Measurements from ENCODE around the gene DPH7. TPM values are rescaled to one million over a fixed set of nuclear protein-coding genes. Genes with fewer than 3 reads are reported as not detected.

DPH7 gene
- total and polyA plus RNA-seq, 2 of the 8 experiments (the other 6 are each of a cell fraction or from before 2014, with no cell fraction given): 44.6 to 45.5 TPM

GRCh38 chr9:137535120-137535428, 43.7 kb downstream of the DPH7 start:
- Histone ChIP-seq H3K4me2 (ENCODE audit: insufficient read depth in 1 of 2, low read depth in 2 of 2, low read length in 2 of 2) (no peak overlapping the region), H2BK20ac (ENCODE audit: low read length) (no peak overlapping the region), H3K79me2 (ENCODE audit: control insufficient read depth in 1 of 2, insufficient read depth in 2 of 2, low read length in 2 of 2) (no peaks in the 10 kb centered on the region), H2BK12ac (ENCODE audit: low read depth, low read length) (no peak overlapping the region), H3K4me1 (replicated peaks in 1 of 4; ENCODE audit: control insufficient read depth in 3 of 4, insufficient read depth in 4 of 4, low read length in 3 of 4) (no peaks in the 10 kb centered on the region; a peak in 2 of 7 replicates), H3K4ac (replicated peaks; ENCODE audit: insufficient read length, low read depth, low read length) (peak overlapping the region; percentile 59), H2BK15ac (ENCODE audit: low read length) (no peak overlapping the region), H4K91ac (replicated peaks; ENCODE audit: insufficient read length, low read length) (no peak overlapping the region), H3K9me3 (ENCODE audit: insufficient read depth in 2 of 2, low read depth in 1 of 2, low read length in 1 of 2) (peaks cover 0 to 2% of the 10 kb centered on the region in 2 experiments; a peak in 1 of 4 replicates), H4K8ac (ENCODE audit: extremely low read depth, insufficient read depth, low read length) (no peak overlapping the region), H2BK120ac (replicated peaks; ENCODE audit: low read depth, low read length) (no peak overlapping the region), H3K14ac (ENCODE audit: insufficient read length) (no peak overlapping the region), H2AFZ (ENCODE audit: low read length) (peak overlapping the region; percentile 96), H3K56ac (replicated peaks; ENCODE audit: insufficient read length, low read depth, low read length) (no peak overlapping the region), H2BK5ac (ENCODE audit: low read depth, low read length) (no peak overlapping the region), H3K27ac (ENCODE audit: low read depth, low read length) (no peak overlapping the region), H3K23ac (ENCODE audit: insufficient read length) (no peak overlapping the region), H2AK5ac (ENCODE audit: low read depth, low read length) (no peak overlapping the region), H3K36me3 (ENCODE audit: control insufficient read depth in 2 of 4, insufficient read depth in 4 of 4, low read length in 3 of 4) (no peaks in the 10 kb centered on the region), H3K27me3 (replicated peaks in 1 of 4; ENCODE audit: control insufficient read depth in 3 of 4, extremely low read depth in 1 of 4, insufficient read depth in 3 of 4, low read length in 3 of 4) (no peaks in the 10 kb centered on the region), H3K4me3 (ENCODE audit: extremely low read depth in 1 of 4, insufficient read depth in 2 of 4, low read depth in 3 of 4, low read length in 4 of 4) (no peak overlapping the region), H4K20me1 (replicated peaks in 1 of 2; ENCODE audit: control insufficient read depth in 1 of 2, insufficient read depth in 2 of 2, low read length in 2 of 2) (no peaks in the 10 kb centered on the region), H4K5ac (ENCODE audit: insufficient read length, low read depth, low read length) (no peak overlapping the region), H3K23me2 (ENCODE audit: low read depth, low read length) (no peaks in the 10 kb centered on the region), H3K9ac (replicated peaks in 1 of 4; ENCODE audit: extremely low read depth in 1 of 4, low read depth in 3 of 4, low read length in 3 of 4) (no peak overlapping the region), H3K18ac (ENCODE audit: extremely low read depth, low read length) (no peak overlapping the region), H3K79me1 (ENCODE audit: low read depth, low read length) (no peaks in the 10 kb centered on the region)
- ChIA-PET CTCF (ENCODE audit: partially characterized antibody) (interaction anchor here (0.7 to 1.8 kb wide), 13 partner anchors 9 to 742 kb away, joined by 3 to 13 read pairs (median 4); partner anchors contain the start of gene MRPL41), POLR2A (ENCODE audit: partially characterized antibody) (interaction anchor here (0.6 to 0.7 kb wide), 3 partner anchors 15 to 46 kb away, joined by 3 read pairs; partner anchors contain the start of genes MRPL41 and PNPLA7)
- no peak for TF ChIP-seq RBBP5 (IDR thresholded peaks at IDR 0.05; ENCODE audit: borderline replicate concordance, low read depth, low read length)
- TF ChIP-seq RFX5 (IDR thresholded peaks at IDR 0.05; ENCODE audit: borderline replicate concordance, low read depth, low read length): no peak
- no peak for DNase-seq (ENCODE audit: low read depth in 1 of 2, low spot score in 2 of 2)
- no peak for FAIRE-seq
